Measurements from ENCODE around the gene SMG6. TPM values are rescaled to one million over a fixed set of nuclear protein-coding genes. Genes with fewer than 3 reads are reported as not detected.

Gene SMG6
- total and polyA plus RNA-seq, 2 donors (not counting 1 experiment from before 2014, with no cell fraction given), result 10.6 to 35.5 TPM

GRCh38 chr17:2215616-2216364 is 87.8 kb downstream of the SMG6 start:
- Mint-ChIP-seq H3K27ac (peak overlapping the region; percentile 78), H3K27me3 (no peaks in the 10 kb centered on the region), H3K4me3 (peak overlapping the region; percentile 80), H3K9me3 (ENCODE audit: insufficient read depth) (no peaks in the 10 kb centered on the region), H3K4me1 (peaks cover 31% of the 10 kb centered on the region)
- DNase-seq (peak; percentile 79), ATAC-seq (ENCODE audit: low read depth) (peak; percentile 98)
- TF ChIP-seq EZH2 (IDR thresholded peaks at IDR 0.05; ENCODE audit: borderline replicate concordance, insufficient read depth, low read depth, low read length, poor library complexity, severe bottlenecking) (no peak), CTCF (IDR thresholded peaks at IDR 0.05) (no peak)
- Histone ChIP-seq H4K20me1 (ENCODE audit: control insufficient read depth, insufficient read depth, low read length, poor library complexity, severe bottlenecking) (no peaks in the 10 kb centered on the region), H3K4me2 (replicated peaks; ENCODE audit: low read depth, low read length, poor library complexity, severe bottlenecking) (peak overlapping the region; percentile 76), H3K4me3 (ENCODE audit: control extremely low read depth in 1 of 5, extremely low read depth in 1 of 5, insufficient read depth in 1 of 5, low read depth in 2 of 5, low read length in 4 of 5) (peak overlapping the region in 4 of 5 experiments; percentile 11 to 58 (median 38)), H3K9me3 (ENCODE audit: control extremely low read depth in 1 of 3, control insufficient read depth in 2 of 3, insufficient read depth in 1 of 3, low read length in 2 of 3) (peaks cover 0 to 7% (median 0%) of the 10 kb centered on the region in 3 donors), H3K9ac (ENCODE audit: low read length) (peak overlapping the region; percentile 52), H3K4me1 (ENCODE audit: control insufficient read depth in 2 of 2, insufficient read depth in 2 of 2, low read length in 2 of 2) (peaks cover 20 to 26% of the 10 kb centered on the region in 2 donors), H2AFZ (ENCODE audit: insufficient read depth, low read depth, low read length, poor library complexity, severe bottlenecking) (peak overlapping the region; percentile 78), H3K27me3 (replicated peaks in 1 of 4; ENCODE audit: control extremely low read depth in 1 of 4, control insufficient read depth in 3 of 4, insufficient read depth in 4 of 4, low read length in 3 of 4) (no peaks in the 10 kb centered on the region), H3K36me3 (replicated peaks in 1 of 2; ENCODE audit: control extremely low read depth in 1 of 2, control insufficient read depth in 1 of 2, extremely low read depth in 1 of 2, insufficient read depth in 2 of 2, low read length in 1 of 2) (peaks cover 0 to 4% of the 10 kb centered on the region in 2 experiments), H3K79me2 (ENCODE audit: control insufficient read depth, insufficient read depth, low read length) (peaks cover 12% of the 10 kb centered on the region), H3K27ac (ENCODE audit: low read length in 2 of 2) (peak overlapping the region; percentile 64 to 91)
- intact Hi-C loops (cut with micrococcal nuclease), result loop anchor here (2.0 kb wide), 1 partner anchor 29 kb away; no protein-coding TSS in a partner anchor
- ChIA-PET CTCF (interaction anchor here (1.0 to 2.7 kb wide), 5 partner anchors 29 to 166 kb away, joined by 3 to 9 read pairs (median 4); partner anchors contain the start of gene HIC1), POLR2A (interaction anchor here (0.5 to 0.6 kb wide), 3 partner anchors 50 to 124 kb away, joined by 3 to 9 read pairs (median 3); no protein-coding TSS in a partner anchor)
- 3% methylated on average over 12 of the region's 18 CpGs for WGBS (ENCODE audit: insufficient coverage)

Measured in B cell (primary cell).